H1 (cell line): ENCODE results near the gene ZNF91. TPM values are rescaled to one million over a fixed set of nuclear protein-coding genes. Genes with fewer than 3 reads are reported as not detected.

Source experiments
- CTCF ChIA-PET: fragments of 300-600 bp; sonication (Branson Sonifier 250); formaldehyde crosslinking; loops from one replicate; lab custom pipeline; 2021; ENCODE audit not compliant: partially characterized antibody; lab: Charles Lee
- POLR2A ChIA-PET: fragments of 300-600 bp; sonication (Branson Sonifier 250); formaldehyde crosslinking; loops from one replicate; lab custom pipeline; 2021; ENCODE audit warnings: inconsistent platforms; ENCODE audit not compliant: partially characterized antibody; lab: Charles Lee
- DNase-seq, 2 experiments: peaks; one replicate each; pipeline versions ENCODE4 v3.0.0 to v3.0.0-alpha.2; 2010 to 2022; ENCODE audit warnings: low spot score in 2 of 2, low read depth in 1 of 2, mixed read lengths in 1 of 2
- FAIRE-seq: peaks from 2 replicates; lab custom pipeline; 2011; peaks lifted over from hg19 to GRCh38; lab: Jason Lieb, UNC
- H2AFZ ChIP-seq: 2 replicates; pipeline ENCODE4 v1.8.1; 2012; ENCODE audit warnings: low read length, inconsistent platforms
- H2AK5ac ChIP-seq: 2 replicates; pipeline ENCODE4 v1.6.1; 2013; ENCODE audit warnings: low read depth, low read length
- H2BK120ac ChIP-seq: replicated peaks from 2 replicates; pipeline ENCODE3; 2013; ENCODE audit warnings: low read depth, low read length, inconsistent platforms
- H2BK12ac ChIP-seq: 2 replicates; pipeline ENCODE4 v1.6.1; 2013; ENCODE audit warnings: low read depth, low read length
- H2BK15ac ChIP-seq: 2 replicates; pipeline ENCODE4 v1.6.1; 2013; ENCODE audit warnings: low read length
- H2BK20ac ChIP-seq: 2 replicates; pipeline ENCODE4 v1.6.1; 2013; ENCODE audit warnings: low read length
- H2BK5ac ChIP-seq: 2 replicates; pipeline ENCODE4 v1.6.1; 2013; ENCODE audit warnings: low read depth, low read length
- H3K14ac ChIP-seq: 2 replicates; pipeline ENCODE4 v1.6.1; 2013; ENCODE audit warnings: inconsistent platforms; ENCODE audit not compliant: insufficient read length
- H3K18ac ChIP-seq: 2 replicates; pipeline ENCODE4 v1.6.1; 2013; ENCODE audit warnings: low read length; ENCODE audit errors: extremely low read depth
- H3K23ac ChIP-seq: 2 replicates; pipeline ENCODE4 v1.6.1; 2013; ENCODE audit warnings: inconsistent platforms; ENCODE audit not compliant: insufficient read length
- H3K23me2 ChIP-seq: 2 replicates; pipeline ENCODE4 v1.6.1; 2013; ENCODE audit warnings: low read depth, low read length
- H3K27ac ChIP-seq: 2 replicates; pipeline ENCODE4 v1.6.1; 2011; ENCODE audit warnings: low read depth, low read length, inconsistent platforms
- H3K27me3 ChIP-seq, 4 experiments: replicated peaks in 1 of 4; 1 replicate in 1 of 4; 2 replicates in 3 of 4; pipeline versions ENCODE4 v1.6.1 to v1.8.1; 2011 to 2013; ENCODE audit warnings: low read length in 3 of 4, mild to moderate bottlenecking in 3 of 4, inconsistent platforms in 2 of 4, mixed read lengths in 2 of 4, moderate library complexity in 1 of 4; ENCODE audit not compliant: control insufficient read depth in 3 of 4, insufficient read depth in 3 of 4; ENCODE audit errors: extremely low read depth in 1 of 4
- H3K36me3 ChIP-seq, 4 experiments: 2 replicates each; pipeline versions ENCODE4 v1.6.1 to v1.8.1; 2011 to 2013; ENCODE audit warnings: mild to moderate bottlenecking in 4 of 4, low read length in 3 of 4, moderate library complexity in 2 of 4, control low read depth in 1 of 4, inconsistent platforms in 1 of 4; ENCODE audit not compliant: insufficient read depth in 4 of 4, control insufficient read depth in 2 of 4
- H3K4ac ChIP-seq: replicated peaks from 2 replicates; pipeline ENCODE3; 2013; ENCODE audit warnings: low read length, low read depth, mixed read lengths, inconsistent platforms; ENCODE audit not compliant: insufficient read length
- H3K4me1 ChIP-seq, 4 experiments: replicated peaks in 1 of 4; 1 replicate in 1 of 4; 2 replicates in 3 of 4; pipeline versions ENCODE4 v1.6.1 to v1.8.1; 2011 to 2013; ENCODE audit warnings: low read length in 3 of 4, inconsistent platforms in 2 of 4, mixed read lengths in 1 of 4; ENCODE audit not compliant: insufficient read depth in 4 of 4, control insufficient read depth in 3 of 4
- H3K4me2 ChIP-seq, 2 experiments: 2 replicates each; pipeline versions ENCODE4 v1.6.1 to v1.8.1; 2011 to 2013; ENCODE audit warnings: low read depth in 2 of 2, low read length in 2 of 2, control low read depth in 1 of 2, inconsistent platforms in 1 of 2, mild to moderate bottlenecking in 1 of 2; ENCODE audit not compliant: insufficient read depth in 1 of 2
- H3K4me3 ChIP-seq, 4 experiments: fragments of 200-600, 300-600 bp in 1 of 4; sonication (generic), shearing (Covaris generic), sonication (Bioruptor Twin) in 1 of 4; 2 replicates each; pipeline versions ENCODE4 v1.5.1 to v1.8.1; 2011 to 2016; ENCODE audit warnings: low read length in 4 of 4, low read depth in 3 of 4, control low read depth in 2 of 4, inconsistent platforms in 2 of 4, mild to moderate bottlenecking in 2 of 4, mixed read lengths in 1 of 4, moderate library complexity in 1 of 4; ENCODE audit not compliant: insufficient read depth in 2 of 4; ENCODE audit errors: extremely low read depth in 1 of 4
- H3K56ac ChIP-seq: replicated peaks from 2 replicates; pipeline ENCODE3; 2013; ENCODE audit warnings: low read depth, mild to moderate bottlenecking, mixed read lengths, low read length, inconsistent platforms; ENCODE audit not compliant: insufficient read length
- H3K79me1 ChIP-seq: 2 replicates; pipeline ENCODE4 v1.6.1; 2013; ENCODE audit warnings: low read depth, low read length, control low read depth
- H3K79me2 ChIP-seq, 2 experiments: 2 replicates each; pipeline versions ENCODE4 v1.6.1 to v1.8.1; 2012 to 2013; ENCODE audit warnings: low read length in 2 of 2, mild to moderate bottlenecking in 2 of 2, inconsistent platforms in 1 of 2; ENCODE audit not compliant: insufficient read depth in 2 of 2, control insufficient read depth in 1 of 2
- H3K9ac ChIP-seq, 4 experiments: replicated peaks in 1 of 4; 1 replicate in 1 of 4; 2 replicates in 3 of 4; pipeline versions ENCODE4 v1.6.1 to v1.8.1; 2011 to 2013; ENCODE audit warnings: low read depth in 3 of 4, low read length in 3 of 4, control low read depth in 2 of 4, mild to moderate bottlenecking in 2 of 4, moderate library complexity in 2 of 4, inconsistent platforms in 1 of 4; ENCODE audit errors: extremely low read depth in 1 of 4
- H3K9me3 ChIP-seq, 2 experiments: 2 replicates each; pipeline versions ENCODE4 v1.6.1 to v1.8.1; 2012 to 2013; ENCODE audit warnings: mild to moderate bottlenecking in 2 of 2, moderate library complexity in 2 of 2, control low read depth in 1 of 2, inconsistent platforms in 1 of 2, low read depth in 1 of 2, low read length in 1 of 2, mixed read lengths in 1 of 2; ENCODE audit not compliant: insufficient read depth in 2 of 2
- H4K20me1 ChIP-seq, 2 experiments: replicated peaks in 1 of 2; 2 replicates each; pipeline versions ENCODE3 to v1.8.1; 2011 to 2013; ENCODE audit warnings: inconsistent platforms in 2 of 2, low read length in 2 of 2, mild to moderate bottlenecking in 1 of 2; ENCODE audit not compliant: insufficient read depth in 2 of 2, control insufficient read depth in 1 of 2
- H4K5ac ChIP-seq: 2 replicates; pipeline ENCODE4 v1.6.1; 2013; ENCODE audit warnings: low read length, low read depth, mixed read lengths, inconsistent platforms; ENCODE audit not compliant: insufficient read length
- H4K8ac ChIP-seq: 2 replicates; pipeline ENCODE4 v1.8.0; 2013; ENCODE audit warnings: mild to moderate bottlenecking, moderate library complexity, low read length, inconsistent platforms; ENCODE audit not compliant: insufficient read depth; ENCODE audit errors: extremely low read depth
- H4K91ac ChIP-seq: replicated peaks from 2 replicates; pipeline ENCODE3; 2013; ENCODE audit warnings: low read length, mixed read lengths, inconsistent platforms; ENCODE audit not compliant: insufficient read length
- ASH2L ChIP-seq: fragments of 200-600, 300-600 bp; sonication (generic); IDR thresholded peaks from one replicate; pipeline ENCODE4 v1.7.1; 2017; ENCODE audit warnings: low read length
- CHD1 ChIP-seq: IDR thresholded peaks from 2 replicates; pipeline ENCODE4 v1.6.1; 2012; ENCODE audit warnings: low read depth, low read length, improper control_type of control experiment
- CHD2 ChIP-seq: IDR thresholded peaks from 2 replicates; pipeline ENCODE4 v1.6.1; 2012; ENCODE audit warnings: low read length, improper control_type of control experiment
- KDM4A ChIP-seq: IDR thresholded peaks from one replicate; pipeline ENCODE4 v1.7.1; 2012; ENCODE audit warnings: low read depth, mild to moderate bottlenecking, moderate library complexity, low read length, inconsistent platforms; ENCODE audit not compliant: severe bottlenecking
- WGBS, 2 experiments: shearing (Covaris generic) in 1 of 2; methylation state at CpG; one replicate each; pipeline versions ENCODE4 v1.1.6 to v1.1.7; 2013 to 2015; ENCODE audit warnings: low lambda C conversion rate in 2 of 2, mixed read lengths in 2 of 2, inconsistent platforms in 1 of 2, low coverage in 1 of 2, missing lambda C conversion rate in 1 of 2; ENCODE audit not compliant: insufficient replicate concordance in 2 of 2, insufficient coverage in 1 of 2, insufficient read length in 1 of 2; ENCODE audit errors: extremely low coverage in 1 of 2, missing lambda C conversion rate in 1 of 2; 5-methylcytosine and 5-hydroxymethylcytosine counted together
- polyA plus RNA-seq, 7 experiments: library from polyadenylated mRNA; depleted of rRNA in 3 of 7; stranded (reverse) in 5 of 7; unstranded in 2 of 7; fragments of >200 nt in 5 of 7; fragments of 200-250 nt in 2 of 7; gene quantifications; 1 replicate in 5 of 7; 2 replicates in 1 of 7; 4 replicates in 1 of 7; pipeline versions ENCODE4 v1.2.1 to v1.2.3, GENCODE V29; 2011 to 2013; ENCODE audit warnings: missing spikeins in 2 of 7, mixed read lengths in 2 of 7
- total RNA-seq: library from RNA; stranded (reverse); fragmentation: NEBNext Ultra II Directional; extraction: Animal tissue kit (Norgen Biotek cat#: 25700); gene quantifications from 2 replicates; pipeline ENCODE4 v1.2.1, GENCODE V29; 2021
- TF ChIP-seq, protein P1 (sequence below): IDR thresholded peaks from 2 replicates; pipeline ENCODE4 v1.6.1; 2011; ENCODE audit warnings: low read length, improper control_type of control experiment

ZNF91 gene
- total and polyA plus RNA-seq, 2 of the 8 experiments (the other 6 are each of a cell fraction or from before 2014, with no cell fraction given) = 16.5 to 35.1 TPM

DNA sequence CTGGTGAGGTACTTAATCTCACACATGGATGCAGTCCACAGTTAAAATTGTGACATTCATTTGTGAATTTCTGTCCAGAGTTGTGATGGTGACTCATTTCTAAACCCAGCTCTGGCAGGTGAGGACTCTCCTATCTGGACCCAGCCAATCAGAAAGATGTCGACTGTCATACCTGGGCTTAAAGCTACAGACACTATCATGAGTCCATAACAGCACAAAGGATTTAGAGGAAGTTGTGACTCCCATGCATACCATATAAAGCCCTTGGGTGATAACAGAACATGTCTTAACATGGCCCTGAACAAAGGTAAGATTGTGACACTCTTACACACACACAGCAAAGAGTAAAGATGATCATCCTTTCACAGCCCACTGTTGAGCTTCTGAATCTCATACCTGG lies 85.3 kb downstream of the ZNF91 start:
- peaks cover 47 to 76% of the 10 kb centered on the region in 2 experiments for H3K9me3 ChIP-seq
- H4K5ac ChIP-seq = no peak overlapping the region
- no peak overlapping the region for H2BK5ac ChIP-seq
- CTCF ChIA-PET = no interaction called here
- no peaks in the 10 kb centered on the region for H3K79me2 ChIP-seq
- no peaks in the 10 kb centered on the region for H3K23me2 ChIP-seq
- H2BK20ac ChIP-seq = no peak overlapping the region
- H2BK15ac ChIP-seq = no peak overlapping the region
- H3K18ac ChIP-seq = no peak overlapping the region
- H3K4me3 ChIP-seq = no peak overlapping the region
- no peaks in the 10 kb centered on the region for H3K36me3 ChIP-seq
- H3K27me3 ChIP-seq = peaks cover 0 to 1% (median 0%) of the 10 kb centered on the region in 4 experiments; a peak in 1 of 7 replicates
- H3K23ac ChIP-seq = no peak overlapping the region
- H2AFZ ChIP-seq = no peak overlapping the region
- H3K4me1 ChIP-seq = no peaks in the 10 kb centered on the region
- H2AK5ac ChIP-seq = no peak overlapping the region
- H3K4me2 ChIP-seq = no peak overlapping the region
- H3K14ac ChIP-seq = no peak overlapping the region
- 71% methylated on average over 1 of the region's 1 CpG; no CpG with 5 or more reads in 1 of the 2 experiments for WGBS, 2 experiments
- H4K20me1 ChIP-seq = no peaks in the 10 kb centered on the region
- H2BK120ac ChIP-seq = no peak overlapping the region
- no peak for DNase-seq
- no peak overlapping the region for H4K91ac ChIP-seq
- no peak overlapping the region for H3K27ac ChIP-seq
- FAIRE-seq = no peak
- H3K9ac ChIP-seq = no peak overlapping the region
- no peak overlapping the region for H3K4ac ChIP-seq
- no peaks in the 10 kb centered on the region for H3K79me1 ChIP-seq
- POLR2A ChIA-PET = no interaction called here
- no peak overlapping the region for H2BK12ac ChIP-seq
- H3K56ac ChIP-seq = no peak overlapping the region
- H4K8ac ChIP-seq = no peak overlapping the region
- TF ChIP-seq ASH2L = no peak
- no peak for TF ChIP-seq CHD2
- no peak for TF ChIP-seq CHD1
- TF ChIP-seq KDM4A = no peak
- TF ChIP-seq, protein P1, sequence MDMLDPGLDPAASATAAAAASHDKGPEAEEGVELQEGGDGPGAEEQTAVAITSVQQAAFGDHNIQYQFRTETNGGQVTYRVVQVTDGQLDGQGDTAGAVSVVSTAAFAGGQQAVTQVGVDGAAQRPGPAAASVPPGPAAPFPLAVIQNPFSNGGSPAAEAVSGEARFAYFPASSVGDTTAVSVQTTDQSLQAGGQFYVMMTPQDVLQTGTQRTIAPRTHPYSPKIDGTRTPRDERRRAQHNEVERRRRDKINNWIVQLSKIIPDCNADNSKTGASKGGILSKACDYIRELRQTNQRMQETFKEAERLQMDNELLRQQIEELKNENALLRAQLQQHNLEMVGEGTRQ = no peak
